22Rv1 (cell line): ENCODE data around the gene KATNB1.
"Not testable (repeated sequence)": the region's sequence is repeated elsewhere in the genome, so short reads cannot be mapped to it uniquely, and the experiment has no call there.

Experiments
- H3K27ac ChIP-seq: fragments of 450-650 bp; 2 replicates; pipeline ENCODE4 v1.5.1; 2017
- CTCF ChIP-seq: fragments of 450-650 bp; IDR thresholded peaks from 2 replicates; pipeline ENCODE4 v1.5.1; 2017; ENCODE audit warnings: mild to moderate bottlenecking
- ZFX ChIP-seq: fragments of 450-650 bp; IDR thresholded peaks from 2 replicates; pipeline ENCODE4 v1.6.1; 2017; ENCODE audit warnings: antibody characterized with exemption, borderline replicate concordance

Gene KATNB1

GRCh38 chr16:57778658-57779057 is 43.1 kb downstream of the KATNB1 start:
- no peak overlapping the region for H3K27ac ChIP-seq
- no peak for TF ChIP-seq CTCF
- no peak for TF ChIP-seq ZFX

- not testable (repeated sequence) for H3K27ac ChIP-seq
These were observed 44.3 kb downstream of the KATNB1 start for GRCh38 chr16:57779836-57780235.

GRCh38 chr16:57781349-57781740 is 45.8 kb downstream of the KATNB1 start:
- H3K27ac ChIP-seq: no peak overlapping the region
- TF ChIP-seq CTCF (no peak), ZFX (no peak)

GRCh38 chr16:57781741-57782606 is 46.4 kb downstream of the KATNB1 start:
- TF ChIP-seq ZFX: no peak
- TF ChIP-seq CTCF: no peak
- H3K27ac ChIP-seq: no peak overlapping the region

- H3K27ac ChIP-seq: not testable (repeated sequence)
These were observed 47.1 kb downstream of the KATNB1 start for GRCh38 chr16:57782607-57783055.

GRCh38 chr16:57783116-57783515 is 47.5 kb downstream of the KATNB1 start:
- TF ChIP-seq ZFX (no peak), CTCF (no peak)
- no peak overlapping the region for H3K27ac ChIP-seq

- H3K27ac ChIP-seq: no peak overlapping the region
- TF ChIP-seq CTCF (no peak), ZFX (no peak)
These were observed 48.3 kb downstream of the KATNB1 start for GRCh38 chr16:57783883-57784282.

GRCh38 chr16:57784334-57784733 is 48.8 kb downstream of the KATNB1 start:
- no peak for TF ChIP-seq ZFX
- no peak for TF ChIP-seq CTCF
- no peak overlapping the region for H3K27ac ChIP-seq
